Body of pancreas (tissue), 4 donors: ENCODE data around the gene COL4A2.

ENCODE experiments used
- POLR2A ChIP-seq, 3 donors: fragments of 450-650 bp; IDR thresholded peaks; one replicate each; pipeline ENCODE4 v1.6.1; 2016; ENCODE audit warnings: antibody characterized with exemption in 3 of 3, mild to moderate bottlenecking in 2 of 3
- TF ChIP-seq, protein P1 (sequence below), 7 experiments: fragments of 450-650 bp in 4 of 7; fragments of 200-600 bp in 3 of 7; sonication (generic) in 3 of 7; IDR thresholded peaks; one replicate each; pipeline ENCODE4 v1.5.1; 2016 to 2019; ENCODE audit warnings: antibody characterized with exemption in 7 of 7

DNA sequence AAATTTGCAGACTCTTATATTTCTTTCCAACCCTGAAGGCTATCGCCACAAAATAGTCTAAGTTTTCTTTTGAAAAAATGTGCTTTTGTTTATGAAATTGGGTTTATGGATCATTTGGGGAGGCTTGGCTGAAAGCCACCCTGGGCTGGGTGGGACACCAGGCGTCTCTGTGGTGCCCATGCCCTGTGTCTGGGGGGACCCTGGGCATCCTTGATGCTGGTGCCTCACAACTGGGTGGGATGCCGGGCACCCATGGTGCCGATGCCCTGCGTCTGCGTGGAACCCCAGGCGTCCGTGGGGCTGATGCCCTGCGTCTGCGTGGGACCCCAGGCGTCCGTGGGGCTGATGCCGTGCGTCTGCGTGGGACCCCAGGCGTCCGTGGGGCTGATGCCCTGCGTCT lies 149.5 kb downstream of the COL4A2 start:
- TF ChIP-seq, protein P1, sequence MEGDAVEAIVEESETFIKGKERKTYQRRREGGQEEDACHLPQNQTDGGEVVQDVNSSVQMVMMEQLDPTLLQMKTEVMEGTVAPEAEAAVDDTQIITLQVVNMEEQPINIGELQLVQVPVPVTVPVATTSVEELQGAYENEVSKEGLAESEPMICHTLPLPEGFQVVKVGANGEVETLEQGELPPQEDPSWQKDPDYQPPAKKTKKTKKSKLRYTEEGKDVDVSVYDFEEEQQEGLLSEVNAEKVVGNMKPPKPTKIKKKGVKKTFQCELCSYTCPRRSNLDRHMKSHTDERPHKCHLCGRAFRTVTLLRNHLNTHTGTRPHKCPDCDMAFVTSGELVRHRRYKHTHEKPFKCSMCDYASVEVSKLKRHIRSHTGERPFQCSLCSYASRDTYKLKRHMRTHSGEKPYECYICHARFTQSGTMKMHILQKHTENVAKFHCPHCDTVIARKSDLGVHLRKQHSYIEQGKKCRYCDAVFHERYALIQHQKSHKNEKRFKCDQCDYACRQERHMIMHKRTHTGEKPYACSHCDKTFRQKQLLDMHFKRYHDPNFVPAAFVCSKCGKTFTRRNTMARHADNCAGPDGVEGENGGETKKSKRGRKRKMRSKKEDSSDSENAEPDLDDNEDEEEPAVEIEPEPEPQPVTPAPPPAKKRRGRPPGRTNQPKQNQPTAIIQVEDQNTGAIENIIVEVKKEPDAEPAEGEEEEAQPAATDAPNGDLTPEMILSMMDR (IDR thresholded peaks at IDR 0.05), result no peak
- no peak for TF ChIP-seq POLR2A (IDR thresholded peaks at IDR 0.05)
